Esophagus muscularis mucosa (tissue), 3 donors: ENCODE results near the gene RNF183.

Experiments
- CTCF ChIP-seq, 3 experiments: fragments of 200-600 bp in 2 of 3; fragments of 450-650 bp in 1 of 3; sonication (generic) in 2 of 3; IDR thresholded peaks; one replicate each; pipeline ENCODE4 v1.5.1; 2017 to 2019; ENCODE audit warnings: antibody characterized with exemption in 3 of 3, mild to moderate bottlenecking in 2 of 3, moderate library complexity in 1 of 3
- POLR2A ChIP-seq: fragments of 450-650 bp; IDR thresholded peaks from one replicate; pipeline ENCODE4 v1.6.1; 2017; ENCODE audit warnings: antibody characterized with exemption, moderate library complexity, mild to moderate bottlenecking, low read depth
- POLR2AphosphoS5 ChIP-seq, 2 donors: sonication (generic); formaldehyde crosslinking; IDR thresholded peaks; one replicate each; pipeline ENCODE4 v1.6.1; 2017; ENCODE audit warnings: antibody characterized with exemption in 2 of 2

GRCh38 chr9:113350107-113350661 is 47.0 kb upstream of the RNF183 start:
- TF ChIP-seq POLR2A (no peak), CTCF (IDR thresholded peaks at IDR 0.05) (no peak), POLR2AphosphoS5 (IDR thresholded peaks at IDR 0.05) (no peak)
